GM18858 (cell line): ENCODE data around the gene WDR18.

ENCODE experiments used
- ATAC-seq: cut with Tn5 transposase; IDR thresholded peaks from one replicate; pipeline ENCODE4 v1.9.1; 2021; ENCODE audit not compliant: unreplicated experiment

Gene WDR18

DNA sequence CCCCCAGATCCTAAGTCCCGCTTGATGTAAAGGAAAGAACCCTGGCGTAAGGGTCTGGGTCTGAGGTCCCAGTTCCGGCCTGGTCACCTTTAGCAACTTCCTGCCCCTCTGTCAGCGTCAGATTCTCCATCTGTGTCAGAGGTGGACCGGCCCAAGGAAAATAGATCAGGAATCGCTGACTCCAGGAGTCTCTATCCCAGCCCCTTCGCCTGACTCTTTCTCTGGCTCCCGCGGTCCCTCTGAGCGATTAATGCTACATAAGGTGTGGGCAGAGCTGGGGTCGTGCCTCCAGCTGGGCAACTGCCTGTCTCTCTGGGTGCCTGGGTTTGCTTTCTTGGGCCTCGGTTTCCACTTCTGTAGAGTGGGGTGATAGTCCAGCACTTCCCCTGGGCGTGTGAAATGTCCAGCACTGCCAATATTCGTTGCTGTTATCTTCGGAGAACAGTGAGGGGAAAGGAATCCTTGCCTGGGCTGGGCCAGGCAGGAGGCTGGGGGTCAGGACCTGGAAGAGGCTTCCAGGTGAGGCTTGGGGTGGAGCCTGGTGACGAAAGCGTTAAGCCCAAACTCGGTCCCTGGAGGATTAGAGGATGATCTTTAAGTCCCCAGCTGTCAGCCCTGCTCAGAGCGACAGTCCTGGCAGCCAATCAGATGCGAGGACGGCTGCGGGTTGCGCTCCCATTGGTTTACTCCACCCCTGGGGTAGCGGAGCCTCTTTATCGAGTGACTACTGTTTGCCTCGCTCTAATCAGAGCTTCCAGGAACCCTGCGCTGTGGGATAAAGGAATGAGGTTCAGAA is 56.5 kb downstream of the WDR18 start:
- peak; percentile 28 for ATAC-seq

DNA sequence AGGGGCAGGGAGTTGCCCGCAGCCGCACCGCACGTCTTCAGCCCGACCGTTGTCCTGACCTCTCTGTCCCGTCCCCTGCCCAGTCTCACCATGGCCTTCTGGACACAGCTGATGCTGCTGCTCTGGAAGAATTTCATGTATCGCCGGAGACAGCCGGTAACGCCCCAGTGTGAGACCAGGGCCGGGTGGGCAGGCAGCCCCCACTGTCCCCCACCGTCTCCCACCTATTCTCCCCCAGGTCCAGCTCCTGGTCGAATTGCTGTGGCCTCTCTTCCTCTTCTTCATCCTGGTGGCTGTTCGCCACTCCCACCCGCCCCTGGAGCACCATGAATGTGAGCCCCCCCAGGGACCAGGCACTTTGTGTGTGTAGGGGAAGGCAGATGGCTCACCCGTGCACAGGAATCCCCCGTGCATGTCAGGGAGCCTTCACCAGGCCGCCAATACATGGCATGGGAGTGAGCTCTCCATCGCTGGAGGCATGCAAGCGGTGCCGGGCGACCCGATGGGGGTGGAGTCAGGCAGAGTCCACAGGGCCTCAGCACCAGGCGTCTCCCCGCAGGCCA is 57.2 kb downstream of the WDR18 start:
- ATAC-seq, result no peak

DNA sequence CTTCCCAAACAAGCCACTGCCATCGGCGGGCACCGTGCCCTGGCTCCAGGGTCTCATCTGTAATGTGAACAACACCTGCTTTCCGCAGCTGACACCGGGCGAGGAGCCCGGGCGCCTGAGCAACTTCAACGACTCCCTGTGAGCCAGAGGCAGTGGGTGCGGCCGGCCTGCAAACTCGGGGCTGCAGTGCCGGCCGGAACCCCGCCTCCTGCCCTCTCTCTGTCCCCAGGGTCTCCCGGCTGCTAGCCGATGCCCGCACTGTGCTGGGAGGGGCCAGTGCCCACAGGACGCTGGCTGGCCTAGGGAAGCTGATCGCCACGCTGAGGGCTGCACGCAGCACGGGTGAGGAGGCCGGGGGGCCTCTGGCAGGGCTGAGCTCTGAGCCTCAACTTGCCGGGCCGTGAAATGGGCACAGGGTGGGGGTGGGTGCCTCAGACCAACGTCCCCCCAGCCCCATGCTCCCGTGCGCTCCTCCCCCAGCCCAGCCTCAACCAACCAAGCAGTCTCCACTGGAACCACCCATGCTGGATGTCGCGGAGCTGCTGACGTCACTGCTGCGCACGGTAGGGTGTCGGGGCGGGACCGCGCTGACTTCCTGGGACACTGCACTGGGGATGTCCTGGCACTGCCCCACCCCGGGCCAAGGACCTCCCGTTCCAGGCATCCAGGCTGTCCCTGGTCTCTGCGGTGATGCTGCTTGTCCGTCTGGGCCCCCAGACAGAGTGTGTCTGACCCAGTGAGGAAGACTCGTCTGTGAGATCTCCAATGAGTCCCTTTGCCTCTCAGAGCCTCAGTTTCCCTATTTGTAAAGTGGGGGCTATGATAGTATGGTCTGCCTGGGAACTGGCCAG is 57.9 kb downstream of the WDR18 start:
- no peak for ATAC-seq

DNA sequence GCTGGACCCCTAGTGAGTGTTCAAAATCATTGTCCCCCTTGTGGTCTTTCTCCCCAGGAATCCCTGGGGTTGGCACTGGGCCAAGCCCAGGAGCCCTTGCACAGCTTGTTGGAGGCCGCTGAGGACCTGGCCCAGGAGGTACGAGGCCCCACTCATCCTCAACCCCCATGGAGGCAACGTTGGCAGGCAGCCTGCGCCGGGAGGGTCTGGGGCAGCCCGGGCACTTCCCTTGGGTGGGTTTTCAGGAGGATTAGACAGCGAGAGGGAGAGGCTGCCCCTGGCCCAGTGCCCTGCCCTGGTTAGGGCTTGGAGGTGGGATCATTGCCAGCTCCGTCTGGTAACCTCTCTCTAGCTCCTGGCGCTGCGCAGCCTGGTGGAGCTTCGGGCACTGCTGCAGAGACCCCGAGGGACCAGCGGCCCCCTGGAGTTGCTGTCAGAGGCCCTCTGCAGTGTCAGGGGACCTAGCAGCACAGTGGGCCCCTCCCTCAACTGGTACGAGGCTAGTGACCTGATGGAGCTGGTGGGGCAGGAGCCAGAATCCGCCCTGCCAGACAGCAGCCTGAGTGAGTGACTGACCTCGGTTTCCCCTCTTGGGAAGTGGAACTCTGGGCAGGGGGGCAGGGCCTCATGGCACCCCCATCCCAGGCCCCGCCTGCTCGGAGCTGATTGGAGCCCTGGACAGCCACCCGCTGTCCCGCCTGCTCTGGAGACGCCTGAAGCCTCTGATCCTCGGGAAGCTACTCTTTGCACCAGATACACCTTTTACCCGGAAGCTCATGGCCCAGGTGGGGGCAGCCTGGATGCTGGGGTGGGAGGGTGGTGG is 58.8 kb downstream of the WDR18 start:
- no peak for ATAC-seq
